WTC11 (cell line): ENCODE results near the gene EML2. TPM values are rescaled to one million over a fixed set of nuclear protein-coding genes. Genes with fewer than 3 reads are reported as not detected.

Source experiments
- ATAC-seq: fragments of 200-7000 bp; cut with Tn5 transposase; 2 replicates; pipeline ENCODE4 v1.10.0; 2021; ENCODE audit warnings: mild to moderate bottlenecking, moderate library complexity
- CTCF ChIA-PET: fragments of 300-600 bp; sonication (Branson Sonifier 250); formaldehyde crosslinking; loops from one replicate; lab custom pipeline; 2021; ENCODE audit warnings: antibody characterized with exemption; lab: Charles Lee
- POLR2A ChIA-PET: fragments of 350-600 bp; sonication (Branson Sonifier 250); formaldehyde crosslinking; loops from one replicate; lab custom pipeline; 2021; ENCODE audit warnings: antibody characterized with exemption; lab: Charles Lee
- DNase-seq: peaks from one replicate; pipeline ENCODE4 v3.0.0; 2021; ENCODE audit warnings: low spot score
- H3K27ac Mint-ChIP-seq: 2 replicates; pipeline ENCODE4 v1.8.0; 2021; ENCODE audit warnings: mixed read lengths
- H3K27me3 Mint-ChIP-seq: 2 replicates; pipeline ENCODE4 v1.8.0; 2021; ENCODE audit warnings: low read depth, mild to moderate bottlenecking, moderate library complexity, mixed read lengths
- H3K36me3 Mint-ChIP-seq: 2 replicates; pipeline ENCODE4 v1.8.0; 2021; ENCODE audit warnings: mixed read lengths
- H3K4me1 Mint-ChIP-seq: 2 replicates; pipeline ENCODE4 v1.8.0; 2022; ENCODE audit warnings: mixed read lengths
- H3K4me3 Mint-ChIP-seq: 2 replicates; pipeline ENCODE4 v1.8.0; 2021; ENCODE audit warnings: mild to moderate bottlenecking, moderate library complexity, mixed read lengths
- H3K9me3 Mint-ChIP-seq: 2 replicates; pipeline ENCODE4 v1.8.0; 2021; ENCODE audit warnings: mixed read lengths
- GRHL2 ChIP-seq: fragments of 250-450 bp; sonication (Bioruptor Pico); IDR thresholded peaks from 2 replicates; pipeline ENCODE4 v1.8.0; 2022; ENCODE audit warnings: mild to moderate bottlenecking, moderate library complexity; ENCODE audit not compliant: insufficient replicate concordance, severe bottlenecking
- OVOL2 ChIP-seq: fragments of 250-450 bp; sonication (Bioruptor Pico); IDR thresholded peaks from 2 replicates; pipeline ENCODE4 v1.9.0; 2021; ENCODE audit warnings: mild to moderate bottlenecking, borderline replicate concordance
- RELA ChIP-seq: sonication (generic); formaldehyde crosslinking; IDR thresholded peaks from 2 replicates; pipeline ENCODE4 v1.8.1; 2022; ENCODE audit warnings: missing genetic modification reagents, mild to moderate bottlenecking, borderline replicate concordance
- SMAD4 ChIP-seq: sonication (generic); formaldehyde crosslinking; IDR thresholded peaks from 2 replicates; pipeline ENCODE4 v1.8.0; 2022; ENCODE audit warnings: mild to moderate bottlenecking, missing genetic modification reagents
- ZNF423 ChIP-seq: fragments of 250-450 bp; sonication (Bioruptor Pico); IDR thresholded peaks from 2 replicates; pipeline ENCODE4 v2.1.2; 2022; ENCODE audit warnings: mild to moderate bottlenecking, moderate library complexity
- total RNA-seq: library from RNA; stranded (reverse); gene quantifications from 3 replicates; pipeline ENCODE4 v1.2.3, GENCODE V29; 2021
- TF ChIP-seq, protein P1 (sequence below): fragments of 250-450 bp; sonication (Bioruptor Pico); IDR thresholded peaks from 2 replicates; pipeline ENCODE4 v1.9.0; 2021; ENCODE audit warnings: mild to moderate bottlenecking
- TF ChIP-seq, protein P2 (sequence below): sonication (generic); formaldehyde crosslinking; IDR thresholded peaks from 2 replicates; pipeline ENCODE4 v1.8.0; 2022; ENCODE audit warnings: mild to moderate bottlenecking, missing genetic modification reagents
- TF ChIP-seq, protein P3 (sequence below): sonication (generic); formaldehyde crosslinking; IDR thresholded peaks from 2 replicates; pipeline ENCODE4 v1.8.0; 2022; ENCODE audit warnings: missing genetic modification reagents
- TF ChIP-seq, protein P4 (sequence below): sonication (generic); formaldehyde crosslinking; IDR thresholded peaks from 2 replicates; pipeline ENCODE4 v1.8.1; 2023; ENCODE audit warnings: mild to moderate bottlenecking, missing genetic modification reagents, borderline replicate concordance
- TF ChIP-seq, protein P5 (sequence below): sonication (generic); formaldehyde crosslinking; IDR thresholded peaks from 2 replicates; pipeline ENCODE4 v1.8.0; 2022; ENCODE audit warnings: mild to moderate bottlenecking, missing genetic modification reagents
- TF ChIP-seq, protein P6 (sequence below): fragments of 200-600 bp; IDR thresholded peaks from 2 replicates; pipeline ENCODE4 v1.8.0; 2022; ENCODE audit warnings: antibody characterized with exemption
- TF ChIP-seq, protein P7 (sequence below): sonication (generic); formaldehyde crosslinking; IDR thresholded peaks from 2 replicates; pipeline ENCODE4 v1.8.1; 2023; ENCODE audit warnings: mild to moderate bottlenecking, missing genetic modification reagents, moderate library complexity

EML2 gene
- total RNA-seq, 1 experiment from 2014 or later = 63.3 TPM

DNA sequence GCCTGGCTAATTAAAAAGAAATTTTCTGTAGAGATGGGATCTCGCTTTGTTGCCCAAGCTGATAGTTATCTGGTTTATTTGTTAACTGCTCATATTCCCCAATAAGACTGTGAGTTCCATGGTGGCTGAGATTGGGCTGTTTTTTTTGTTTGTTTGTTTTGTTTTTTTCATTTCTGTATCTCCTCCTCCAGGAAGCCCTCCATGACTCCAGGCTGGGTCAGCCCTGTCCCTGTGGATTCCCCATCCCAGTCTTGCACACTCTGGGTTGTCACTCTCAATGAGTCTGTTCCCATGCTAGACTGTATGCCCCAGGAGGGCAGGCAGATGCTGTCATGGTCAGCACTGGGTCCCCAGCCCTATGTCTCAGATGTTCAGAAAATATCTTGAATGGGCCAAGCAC, 2.9 kb downstream of the EML2 start:
- no peaks in the 10 kb centered on the region for H3K9me3 Mint-ChIP-seq
- no peaks in the 10 kb centered on the region; the same call in none of the 2 replicates for H3K36me3 Mint-ChIP-seq
- no peaks in the 10 kb centered on the region; the same call in 1 of the 2 replicates for H3K27me3 Mint-ChIP-seq
- no peak for ATAC-seq
- DNase-seq = no peak
- POLR2A ChIA-PET = no interaction called here
- H3K27ac Mint-ChIP-seq = no peak overlapping the region
- TF ChIP-seq, protein P1, sequence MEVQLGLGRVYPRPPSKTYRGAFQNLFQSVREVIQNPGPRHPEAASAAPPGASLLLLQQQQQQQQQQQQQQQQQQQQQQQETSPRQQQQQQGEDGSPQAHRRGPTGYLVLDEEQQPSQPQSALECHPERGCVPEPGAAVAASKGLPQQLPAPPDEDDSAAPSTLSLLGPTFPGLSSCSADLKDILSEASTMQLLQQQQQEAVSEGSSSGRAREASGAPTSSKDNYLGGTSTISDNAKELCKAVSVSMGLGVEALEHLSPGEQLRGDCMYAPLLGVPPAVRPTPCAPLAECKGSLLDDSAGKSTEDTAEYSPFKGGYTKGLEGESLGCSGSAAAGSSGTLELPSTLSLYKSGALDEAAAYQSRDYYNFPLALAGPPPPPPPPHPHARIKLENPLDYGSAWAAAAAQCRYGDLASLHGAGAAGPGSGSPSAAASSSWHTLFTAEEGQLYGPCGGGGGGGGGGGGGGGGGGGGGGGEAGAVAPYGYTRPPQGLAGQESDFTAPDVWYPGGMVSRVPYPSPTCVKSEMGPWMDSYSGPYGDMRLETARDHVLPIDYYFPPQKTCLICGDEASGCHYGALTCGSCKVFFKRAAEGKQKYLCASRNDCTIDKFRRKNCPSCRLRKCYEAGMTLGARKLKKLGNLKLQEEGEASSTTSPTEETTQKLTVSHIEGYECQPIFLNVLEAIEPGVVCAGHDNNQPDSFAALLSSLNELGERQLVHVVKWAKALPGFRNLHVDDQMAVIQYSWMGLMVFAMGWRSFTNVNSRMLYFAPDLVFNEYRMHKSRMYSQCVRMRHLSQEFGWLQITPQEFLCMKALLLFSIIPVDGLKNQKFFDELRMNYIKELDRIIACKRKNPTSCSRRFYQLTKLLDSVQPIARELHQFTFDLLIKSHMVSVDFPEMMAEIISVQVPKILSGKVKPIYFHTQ (CRISPR knock-in tag) = no peak
- TF ChIP-seq OVOL2 (CRISPR knock-in tag) (no peak), RELA (CRISPR knock-in tag) (no peak), SMAD4 (no peak), ZNF423 (no peak), GRHL2 (no peak)
- TF ChIP-seq, protein P2, sequence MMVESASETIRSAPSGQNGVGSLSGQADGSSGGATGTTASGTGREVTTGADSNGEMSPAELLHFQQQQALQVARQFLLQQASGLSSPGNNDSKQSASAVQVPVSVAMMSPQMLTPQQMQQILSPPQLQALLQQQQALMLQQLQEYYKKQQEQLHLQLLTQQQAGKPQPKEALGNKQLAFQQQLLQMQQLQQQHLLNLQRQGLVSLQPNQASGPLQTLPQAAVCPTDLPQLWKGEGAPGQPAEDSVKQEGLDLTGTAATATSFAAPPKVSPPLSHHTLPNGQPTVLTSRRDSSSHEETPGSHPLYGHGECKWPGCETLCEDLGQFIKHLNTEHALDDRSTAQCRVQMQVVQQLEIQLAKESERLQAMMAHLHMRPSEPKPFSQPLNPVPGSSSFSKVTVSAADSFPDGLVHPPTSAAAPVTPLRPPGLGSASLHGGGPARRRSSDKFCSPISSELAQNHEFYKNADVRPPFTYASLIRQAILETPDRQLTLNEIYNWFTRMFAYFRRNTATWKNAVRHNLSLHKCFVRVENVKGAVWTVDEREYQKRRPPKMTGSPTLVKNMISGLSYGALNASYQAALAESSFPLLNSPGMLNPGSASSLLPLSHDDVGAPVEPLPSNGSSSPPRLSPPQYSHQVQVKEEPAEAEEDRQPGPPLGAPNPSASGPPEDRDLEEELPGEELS (CRISPR knock-in tag) = no peak
- TF ChIP-seq, protein P3, sequence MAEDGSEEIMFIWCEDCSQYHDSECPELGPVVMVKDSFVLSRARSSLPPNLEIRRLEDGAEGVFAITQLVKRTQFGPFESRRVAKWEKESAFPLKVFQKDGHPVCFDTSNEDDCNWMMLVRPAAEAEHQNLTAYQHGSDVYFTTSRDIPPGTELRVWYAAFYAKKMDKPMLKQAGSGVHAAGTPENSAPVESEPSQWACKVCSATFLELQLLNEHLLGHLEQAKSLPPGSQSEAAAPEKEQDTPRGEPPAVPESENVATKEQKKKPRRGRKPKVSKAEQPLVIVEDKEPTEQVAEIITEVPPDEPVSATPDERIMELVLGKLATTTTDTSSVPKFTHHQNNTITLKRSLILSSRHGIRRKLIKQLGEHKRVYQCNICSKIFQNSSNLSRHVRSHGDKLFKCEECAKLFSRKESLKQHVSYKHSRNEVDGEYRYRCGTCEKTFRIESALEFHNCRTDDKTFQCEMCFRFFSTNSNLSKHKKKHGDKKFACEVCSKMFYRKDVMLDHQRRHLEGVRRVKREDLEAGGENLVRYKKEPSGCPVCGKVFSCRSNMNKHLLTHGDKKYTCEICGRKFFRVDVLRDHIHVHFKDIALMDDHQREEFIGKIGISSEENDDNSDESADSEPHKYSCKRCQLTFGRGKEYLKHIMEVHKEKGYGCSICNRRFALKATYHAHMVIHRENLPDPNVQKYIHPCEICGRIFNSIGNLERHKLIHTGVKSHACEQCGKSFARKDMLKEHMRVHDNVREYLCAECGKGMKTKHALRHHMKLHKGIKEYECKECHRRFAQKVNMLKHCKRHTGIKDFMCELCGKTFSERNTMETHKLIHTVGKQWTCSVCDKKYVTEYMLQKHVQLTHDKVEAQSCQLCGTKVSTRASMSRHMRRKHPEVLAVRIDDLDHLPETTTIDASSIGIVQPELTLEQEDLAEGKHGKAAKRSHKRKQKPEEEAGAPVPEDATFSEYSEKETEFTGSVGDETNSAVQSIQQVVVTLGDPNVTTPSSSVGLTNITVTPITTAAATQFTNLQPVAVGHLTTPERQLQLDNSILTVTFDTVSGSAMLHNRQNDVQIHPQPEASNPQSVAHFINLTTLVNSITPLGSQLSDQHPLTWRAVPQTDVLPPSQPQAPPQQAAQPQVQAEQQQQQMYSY = no peak
- TF ChIP-seq, protein P4, sequence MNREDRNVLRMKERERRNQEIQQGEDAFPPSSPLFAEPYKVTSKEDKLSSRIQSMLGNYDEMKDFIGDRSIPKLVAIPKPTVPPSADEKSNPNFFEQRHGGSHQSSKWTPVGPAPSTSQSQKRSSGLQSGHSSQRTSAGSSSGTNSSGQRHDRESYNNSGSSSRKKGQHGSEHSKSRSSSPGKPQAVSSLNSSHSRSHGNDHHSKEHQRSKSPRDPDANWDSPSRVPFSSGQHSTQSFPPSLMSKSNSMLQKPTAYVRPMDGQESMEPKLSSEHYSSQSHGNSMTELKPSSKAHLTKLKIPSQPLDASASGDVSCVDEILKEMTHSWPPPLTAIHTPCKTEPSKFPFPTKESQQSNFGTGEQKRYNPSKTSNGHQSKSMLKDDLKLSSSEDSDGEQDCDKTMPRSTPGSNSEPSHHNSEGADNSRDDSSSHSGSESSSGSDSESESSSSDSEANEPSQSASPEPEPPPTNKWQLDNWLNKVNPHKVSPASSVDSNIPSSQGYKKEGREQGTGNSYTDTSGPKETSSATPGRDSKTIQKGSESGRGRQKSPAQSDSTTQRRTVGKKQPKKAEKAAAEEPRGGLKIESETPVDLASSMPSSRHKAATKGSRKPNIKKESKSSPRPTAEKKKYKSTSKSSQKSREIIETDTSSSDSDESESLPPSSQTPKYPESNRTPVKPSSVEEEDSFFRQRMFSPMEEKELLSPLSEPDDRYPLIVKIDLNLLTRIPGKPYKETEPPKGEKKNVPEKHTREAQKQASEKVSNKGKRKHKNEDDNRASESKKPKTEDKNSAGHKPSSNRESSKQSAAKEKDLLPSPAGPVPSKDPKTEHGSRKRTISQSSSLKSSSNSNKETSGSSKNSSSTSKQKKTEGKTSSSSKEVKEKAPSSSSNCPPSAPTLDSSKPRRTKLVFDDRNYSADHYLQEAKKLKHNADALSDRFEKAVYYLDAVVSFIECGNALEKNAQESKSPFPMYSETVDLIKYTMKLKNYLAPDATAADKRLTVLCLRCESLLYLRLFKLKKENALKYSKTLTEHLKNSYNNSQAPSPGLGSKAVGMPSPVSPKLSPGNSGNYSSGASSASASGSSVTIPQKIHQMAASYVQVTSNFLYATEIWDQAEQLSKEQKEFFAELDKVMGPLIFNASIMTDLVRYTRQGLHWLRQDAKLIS = no peak
- TF ChIP-seq, protein P5, sequence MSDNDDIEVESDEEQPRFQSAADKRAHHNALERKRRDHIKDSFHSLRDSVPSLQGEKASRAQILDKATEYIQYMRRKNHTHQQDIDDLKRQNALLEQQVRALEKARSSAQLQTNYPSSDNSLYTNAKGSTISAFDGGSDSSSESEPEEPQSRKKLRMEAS (CRISPR knock-in tag) = no peak
- TF ChIP-seq, protein P6, sequence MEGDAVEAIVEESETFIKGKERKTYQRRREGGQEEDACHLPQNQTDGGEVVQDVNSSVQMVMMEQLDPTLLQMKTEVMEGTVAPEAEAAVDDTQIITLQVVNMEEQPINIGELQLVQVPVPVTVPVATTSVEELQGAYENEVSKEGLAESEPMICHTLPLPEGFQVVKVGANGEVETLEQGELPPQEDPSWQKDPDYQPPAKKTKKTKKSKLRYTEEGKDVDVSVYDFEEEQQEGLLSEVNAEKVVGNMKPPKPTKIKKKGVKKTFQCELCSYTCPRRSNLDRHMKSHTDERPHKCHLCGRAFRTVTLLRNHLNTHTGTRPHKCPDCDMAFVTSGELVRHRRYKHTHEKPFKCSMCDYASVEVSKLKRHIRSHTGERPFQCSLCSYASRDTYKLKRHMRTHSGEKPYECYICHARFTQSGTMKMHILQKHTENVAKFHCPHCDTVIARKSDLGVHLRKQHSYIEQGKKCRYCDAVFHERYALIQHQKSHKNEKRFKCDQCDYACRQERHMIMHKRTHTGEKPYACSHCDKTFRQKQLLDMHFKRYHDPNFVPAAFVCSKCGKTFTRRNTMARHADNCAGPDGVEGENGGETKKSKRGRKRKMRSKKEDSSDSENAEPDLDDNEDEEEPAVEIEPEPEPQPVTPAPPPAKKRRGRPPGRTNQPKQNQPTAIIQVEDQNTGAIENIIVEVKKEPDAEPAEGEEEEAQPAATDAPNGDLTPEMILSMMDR = no peak
- TF ChIP-seq, protein P7, sequence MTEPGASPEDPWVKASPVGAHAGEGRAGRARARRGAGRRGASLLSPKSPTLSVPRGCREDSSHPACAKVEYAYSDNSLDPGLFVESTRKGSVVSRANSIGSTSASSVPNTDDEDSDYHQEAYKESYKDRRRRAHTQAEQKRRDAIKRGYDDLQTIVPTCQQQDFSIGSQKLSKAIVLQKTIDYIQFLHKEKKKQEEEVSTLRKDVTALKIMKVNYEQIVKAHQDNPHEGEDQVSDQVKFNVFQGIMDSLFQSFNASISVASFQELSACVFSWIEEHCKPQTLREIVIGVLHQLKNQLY (CRISPR knock-in tag) = no peak
- peaks cover 31% of the 10 kb centered on the region for H3K4me1 Mint-ChIP-seq
- CTCF ChIA-PET = no interaction called here
- no peak overlapping the region for H3K4me3 Mint-ChIP-seq
